Measurements from ENCODE around the gene FAM53B.

FAM53B gene

GRCh38 chr10:124716369-124716768, 27.8 kb downstream of the FAM53B start:
- no peak for DNase-seq
- no peak overlapping the region for H2BK5ac ChIP-seq (ENCODE audit: low read depth, low read length, poor library complexity)
- H3K14ac ChIP-seq (ENCODE audit: low read length), result no peak overlapping the region
- no CpG with 5 or more reads among the region's 4 CpGs for WGBS (ENCODE audit: extremely low coverage, insufficient coverage, insufficient read length)
- no peak overlapping the region for H3K18ac ChIP-seq (ENCODE audit: low read length)
- H2AFZ ChIP-seq (ENCODE audit: insufficient read depth, low read length, poor library complexity), result no peak overlapping the region
- H3K23ac ChIP-seq (ENCODE audit: low read length), result no peak overlapping the region
- no peak overlapping the region for H3K9ac ChIP-seq (ENCODE audit: low read length)
- H4K91ac ChIP-seq (ENCODE audit: low read depth, low read length), result no peak overlapping the region
- no peak overlapping the region for H3K4ac ChIP-seq (ENCODE audit: low read depth, low read length)
- H2AK5ac ChIP-seq (ENCODE audit: low read length), result no peak overlapping the region
- no peak overlapping the region for H2BK120ac ChIP-seq (ENCODE audit: insufficient read depth, low read length, poor library complexity)
- H3K9me3 ChIP-seq (ENCODE audit: insufficient read depth, low read depth, low read length), result no peaks in the 10 kb centered on the region
- no peak overlapping the region for H4K8ac ChIP-seq (ENCODE audit: low read depth, low read length)
- H3K36me3 ChIP-seq (ENCODE audit: control insufficient read depth in 1 of 2, insufficient read depth in 2 of 2, low read length in 2 of 2), result no peaks in the 10 kb centered on the region
- H3K27ac ChIP-seq (ENCODE audit: low read depth, low read length), result no peak overlapping the region
- no peak overlapping the region for H4K12ac ChIP-seq (ENCODE audit: low read depth, low read length)
- H3K27me3 ChIP-seq (ENCODE audit: insufficient read depth, low read length), result no peaks in the 10 kb centered on the region
- H3K79me2 ChIP-seq (ENCODE audit: control insufficient read depth, insufficient read depth, low read length, poor library complexity), result no peaks in the 10 kb centered on the region
- H3K4me1 ChIP-seq (ENCODE audit: control insufficient read depth in 1 of 2, insufficient read depth in 2 of 2, low read length in 2 of 2), result no peaks in the 10 kb centered on the region
- H3K4me2 ChIP-seq (ENCODE audit: low read length), result no peak overlapping the region
- no peak overlapping the region for H3K4me3 ChIP-seq (ENCODE audit: low read depth, low read length)
- H2BK12ac ChIP-seq (ENCODE audit: low read length), result no peak overlapping the region
- no peaks in the 10 kb centered on the region for H3K79me1 ChIP-seq (ENCODE audit: low read length)

- Histone ChIP-seq H3K23ac (ENCODE audit: low read length) (no peak overlapping the region), H3K4me2 (ENCODE audit: low read length) (no peak overlapping the region), H4K12ac (ENCODE audit: low read depth, low read length) (no peak overlapping the region), H3K9ac (ENCODE audit: low read length) (no peak overlapping the region), H3K36me3 (ENCODE audit: control insufficient read depth in 1 of 2, insufficient read depth in 2 of 2, low read length in 2 of 2) (no peaks in the 10 kb centered on the region), H3K79me1 (ENCODE audit: low read length) (no peaks in the 10 kb centered on the region), H2BK12ac (ENCODE audit: low read length) (no peak overlapping the region), H3K18ac (ENCODE audit: low read length) (no peak overlapping the region), H2BK5ac (ENCODE audit: low read depth, low read length, poor library complexity) (no peak overlapping the region), H2AFZ (ENCODE audit: insufficient read depth, low read length, poor library complexity) (no peak overlapping the region), H3K4me1 (ENCODE audit: control insufficient read depth in 1 of 2, insufficient read depth in 2 of 2, low read length in 2 of 2) (no peaks in the 10 kb centered on the region), H3K9me3 (ENCODE audit: insufficient read depth, low read depth, low read length) (no peaks in the 10 kb centered on the region), H3K79me2 (ENCODE audit: control insufficient read depth, insufficient read depth, low read length, poor library complexity) (no peaks in the 10 kb centered on the region), H4K8ac (ENCODE audit: low read depth, low read length) (no peak overlapping the region), H2BK120ac (ENCODE audit: insufficient read depth, low read length, poor library complexity) (no peak overlapping the region), H3K14ac (ENCODE audit: low read length) (no peak overlapping the region), H3K4me3 (ENCODE audit: low read depth, low read length) (no peak overlapping the region), H3K4ac (ENCODE audit: low read depth, low read length) (no peak overlapping the region), H4K91ac (ENCODE audit: low read depth, low read length) (no peak overlapping the region), H3K27me3 (ENCODE audit: insufficient read depth, low read length) (no peaks in the 10 kb centered on the region), H2AK5ac (ENCODE audit: low read length) (no peak overlapping the region), H3K27ac (ENCODE audit: low read depth, low read length) (no peak overlapping the region)
- WGBS (ENCODE audit: extremely low coverage, insufficient coverage, insufficient read length), result no CpG with 5 or more reads among the region's 6 CpGs
- DNase-seq, result no peak
These were observed 28.7 kb downstream of the FAM53B start for GRCh38 chr10:124715439-124715838.

DNA sequence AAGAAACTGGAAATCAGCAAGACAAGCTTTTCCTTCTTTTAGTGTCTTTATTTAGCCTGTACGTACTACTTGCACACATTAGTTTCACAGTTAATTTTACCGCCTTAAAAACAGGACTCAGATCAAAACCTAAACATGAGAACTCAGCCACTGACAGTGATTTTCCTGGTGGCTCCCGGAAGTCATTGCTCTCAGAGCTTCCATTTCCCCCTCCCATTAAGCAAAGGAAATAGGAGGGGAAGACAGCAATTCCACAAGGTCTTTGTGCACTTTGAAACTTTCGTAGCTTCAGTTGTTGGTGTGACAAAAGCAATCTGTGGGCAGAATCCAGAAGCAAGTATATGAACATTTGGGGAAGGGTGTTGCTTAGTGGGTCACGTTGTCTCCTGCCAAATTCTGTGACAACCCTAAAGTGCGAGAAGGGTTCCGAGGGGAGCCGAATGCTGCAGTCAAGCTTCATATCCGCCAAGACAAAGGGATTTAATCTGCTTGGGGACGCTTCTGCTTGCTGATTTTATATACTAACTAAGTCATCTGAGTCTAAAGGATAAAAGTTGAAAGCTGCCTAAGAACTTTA, 30.4 kb downstream of the FAM53B start:
- H3K27me3 ChIP-seq (ENCODE audit: insufficient read depth, low read length), result no peaks in the 10 kb centered on the region
- H2AK5ac ChIP-seq (ENCODE audit: low read length), result no peak overlapping the region
- H3K18ac ChIP-seq (ENCODE audit: low read length), result no peak overlapping the region
- H3K14ac ChIP-seq (ENCODE audit: low read length), result no peak overlapping the region
- no peaks in the 10 kb centered on the region for H3K79me1 ChIP-seq (ENCODE audit: low read length)
- no peak overlapping the region for H3K4ac ChIP-seq (ENCODE audit: low read depth, low read length)
- no peak overlapping the region for H3K4me3 ChIP-seq (ENCODE audit: low read depth, low read length)
- H3K27ac ChIP-seq (ENCODE audit: low read depth, low read length), result no peak overlapping the region
- H3K23ac ChIP-seq (ENCODE audit: low read length), result no peak overlapping the region
- H3K4me2 ChIP-seq (ENCODE audit: low read length), result no peak overlapping the region
- no CpG with 5 or more reads among the region's 10 CpGs for WGBS (ENCODE audit: extremely low coverage, insufficient coverage, insufficient read length)
- H3K9ac ChIP-seq (ENCODE audit: low read length), result no peak overlapping the region
- H3K9me3 ChIP-seq (ENCODE audit: insufficient read depth, low read depth, low read length), result no peaks in the 10 kb centered on the region
- no peak for DNase-seq
- no peak overlapping the region for H2BK5ac ChIP-seq (ENCODE audit: low read depth, low read length, poor library complexity)
- H2AFZ ChIP-seq (ENCODE audit: insufficient read depth, low read length, poor library complexity), result no peak overlapping the region
- no peak overlapping the region for H4K12ac ChIP-seq (ENCODE audit: low read depth, low read length)
- no peaks in the 10 kb centered on the region for H3K79me2 ChIP-seq (ENCODE audit: control insufficient read depth, insufficient read depth, low read length, poor library complexity)
- no peak overlapping the region for H2BK120ac ChIP-seq (ENCODE audit: insufficient read depth, low read length, poor library complexity)
- no peak overlapping the region for H4K8ac ChIP-seq (ENCODE audit: low read depth, low read length)
- H3K36me3 ChIP-seq (ENCODE audit: control insufficient read depth in 1 of 2, insufficient read depth in 2 of 2, low read length in 2 of 2), result no peaks in the 10 kb centered on the region
- H3K4me1 ChIP-seq (ENCODE audit: control insufficient read depth in 1 of 2, insufficient read depth in 2 of 2, low read length in 2 of 2), result peaks cover 7% of the 10 kb centered on the region in 2 experiments
- no peak overlapping the region for H2BK12ac ChIP-seq (ENCODE audit: low read length)
- H4K91ac ChIP-seq (ENCODE audit: low read depth, low read length), result no peak overlapping the region

DNA sequence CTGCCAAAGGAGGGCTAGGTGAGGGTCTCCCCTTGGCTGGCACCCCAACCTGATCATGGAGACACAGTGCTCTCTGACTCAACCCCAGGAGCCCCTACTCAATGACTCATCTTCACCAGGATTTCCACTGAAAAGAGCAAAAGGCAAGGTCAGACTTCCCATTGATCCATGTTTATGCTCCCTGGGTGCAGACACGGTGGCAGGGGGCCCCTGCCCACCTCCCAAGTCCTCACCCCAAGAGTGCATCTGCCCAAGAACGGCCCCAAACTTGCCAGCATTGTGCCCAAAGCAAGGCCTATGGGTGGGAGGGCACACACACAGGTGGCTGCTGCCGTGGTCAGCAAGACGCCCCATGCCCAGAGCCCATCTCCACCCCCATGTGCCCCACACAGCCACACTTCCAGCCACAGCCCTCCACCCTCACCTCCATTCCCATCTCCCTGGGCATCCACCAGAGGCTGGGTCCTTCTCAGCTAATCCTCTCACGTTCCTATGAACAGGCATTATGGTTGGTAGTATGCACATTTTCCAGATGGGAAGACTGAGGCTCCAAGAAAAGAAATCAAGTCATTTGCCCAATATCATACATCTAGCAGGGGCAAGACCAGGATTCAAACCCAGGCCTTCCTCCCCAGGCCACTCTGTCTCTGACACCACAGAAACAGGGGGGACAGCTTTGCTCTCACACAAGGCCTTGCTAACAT, 31.3 kb downstream of the FAM53B start:
- no peak overlapping the region for H4K8ac ChIP-seq (ENCODE audit: low read depth, low read length)
- H3K4ac ChIP-seq (ENCODE audit: low read depth, low read length), result no peak overlapping the region
- H3K9ac ChIP-seq (ENCODE audit: low read length), result no peak overlapping the region
- DNase-seq, result no peak
- H3K18ac ChIP-seq (ENCODE audit: low read length), result no peak overlapping the region
- H3K9me3 ChIP-seq (ENCODE audit: insufficient read depth, low read depth, low read length), result no peaks in the 10 kb centered on the region
- no peak overlapping the region for H3K4me3 ChIP-seq (ENCODE audit: low read depth, low read length)
- no peak overlapping the region for H2BK120ac ChIP-seq (ENCODE audit: insufficient read depth, low read length, poor library complexity)
- H2BK5ac ChIP-seq (ENCODE audit: low read depth, low read length, poor library complexity), result no peak overlapping the region
- no peak overlapping the region for H3K27ac ChIP-seq (ENCODE audit: low read depth, low read length)
- H4K12ac ChIP-seq (ENCODE audit: low read depth, low read length), result no peak overlapping the region
- WGBS (ENCODE audit: extremely low coverage, insufficient coverage, insufficient read length), result no CpG with 5 or more reads among the region's 5 CpGs
- H3K14ac ChIP-seq (ENCODE audit: low read length), result no peak overlapping the region
- no peak overlapping the region for H3K23ac ChIP-seq (ENCODE audit: low read length)
- H2AK5ac ChIP-seq (ENCODE audit: low read length), result no peak overlapping the region
- H2AFZ ChIP-seq (ENCODE audit: insufficient read depth, low read length, poor library complexity), result no peak overlapping the region
- H3K79me2 ChIP-seq (ENCODE audit: control insufficient read depth, insufficient read depth, low read length, poor library complexity), result no peaks in the 10 kb centered on the region
- no peak overlapping the region for H3K4me2 ChIP-seq (ENCODE audit: low read length)
- H2BK12ac ChIP-seq (ENCODE audit: low read length), result no peak overlapping the region
- no peaks in the 10 kb centered on the region for H3K36me3 ChIP-seq (ENCODE audit: control insufficient read depth in 1 of 2, insufficient read depth in 2 of 2, low read length in 2 of 2)
- H3K27me3 ChIP-seq (ENCODE audit: insufficient read depth, low read length), result no peaks in the 10 kb centered on the region
- H3K4me1 ChIP-seq (ENCODE audit: control insufficient read depth in 1 of 2, insufficient read depth in 2 of 2, low read length in 2 of 2), result peaks cover 12 to 13% of the 10 kb centered on the region in 2 experiments
- H4K91ac ChIP-seq (ENCODE audit: low read depth, low read length), result no peak overlapping the region
- H3K79me1 ChIP-seq (ENCODE audit: low read length), result no peaks in the 10 kb centered on the region
